SK-N-MC (cell line): ENCODE data around the gene POLR1B.

Source experiments
- EZH2 ChIP-seq: fragments of 200-600 bp; sonication (generic); IDR thresholded peaks from one replicate; pipeline ENCODE4 v1.6.1; 2017; ENCODE audit warnings: antibody characterized with exemption
- POLR2AphosphoS5 ChIP-seq: IDR thresholded peaks from 2 replicates; pipeline ENCODE4 v1.6.1; 2012; ENCODE audit warnings: mild to moderate bottlenecking, low read depth, low read length, borderline replicate concordance

DNA sequence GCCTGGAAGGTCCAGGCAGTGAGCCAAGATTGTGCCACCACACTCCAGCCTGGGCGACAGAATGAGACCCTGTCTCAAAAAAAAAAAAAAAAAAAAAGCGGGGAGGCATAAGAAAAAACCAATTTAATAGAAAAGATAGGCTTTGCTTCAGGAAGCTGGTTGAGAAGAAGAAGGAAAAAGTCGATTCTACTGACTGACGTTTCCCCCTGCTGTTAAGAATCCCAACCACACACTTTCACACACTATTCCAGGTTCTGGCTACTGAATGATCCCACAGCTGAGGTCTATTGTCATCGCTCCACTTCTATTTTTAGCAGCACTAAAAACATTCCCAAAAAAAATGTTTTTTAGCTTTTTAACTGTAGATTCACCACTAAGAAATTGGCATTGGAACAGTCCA, 35.5 kb downstream of the POLR1B start:
- TF ChIP-seq POLR2AphosphoS5 (no peak), EZH2 (no peak)
